Bladder microvascular endothelial cell (primary cell): ENCODE results near the gene SELENOK. TPM values are rescaled to one million over a fixed set of nuclear protein-coding genes. Genes with fewer than 3 reads are reported as not detected.

Experiments used
- total RNA-seq: library from RNA; depleted of rRNA; stranded (reverse); fragments of >200 nt; gene quantifications from 2 replicates; pipeline ENCODE4 v1.2.3, GENCODE V29; 2014

The SELENOK gene
- total RNA-seq = 17.6 and 20.6 TPM in 2 replicates

GRCh38 chr3:53891497-53892285 lies at the start of gene SELENOK:
Gene SELENOK (minus strand): TSS chr3:53891859.

GRCh38 chr3:53881691-53882593 lies 9.7 kb downstream of the SELENOK start, which contains the start of gene ACTR8:
Gene ACTR8 (minus strand): TSS chr3:53882152. CDS start chr3:53882101, 51 bp downstream.

GRCh38 chr3:53846134-53846850 lies 45.4 kb downstream of the SELENOK start, which contains the start of the genes CHDH and IL17RB:
Gene CHDH (minus strand): TSS chr3:53846419. CDS start chr3:53824008, 22,411 bp downstream.
Gene IL17RB (plus strand): TSS chr3:53846568. CDS start chr3:53846589, 21 bp downstream.

Other genes with a start within 250 kb of the SELENOK start
- under 0.01 and 1.2 TPM in 2 replicates for gene CHDH, start 45.4 kb downstream of the SELENOK start, total RNA-seq
- gene IL17RB, start 45.3 kb downstream of the SELENOK start, total RNA-seq = 0.38 TPM in 1 of 2 replicates, not detected in the other
- 28.8 and 45.3 TPM in 2 replicates for gene ACTR8, start 9.7 kb downstream of the SELENOK start, total RNA-seq
- not detected in 2 replicates for gene CACNA2D3, start 230.7 kb upstream of the SELENOK start, total RNA-seq